ENCODE data around the gene GSX1.

The GSX1 gene

DNA sequence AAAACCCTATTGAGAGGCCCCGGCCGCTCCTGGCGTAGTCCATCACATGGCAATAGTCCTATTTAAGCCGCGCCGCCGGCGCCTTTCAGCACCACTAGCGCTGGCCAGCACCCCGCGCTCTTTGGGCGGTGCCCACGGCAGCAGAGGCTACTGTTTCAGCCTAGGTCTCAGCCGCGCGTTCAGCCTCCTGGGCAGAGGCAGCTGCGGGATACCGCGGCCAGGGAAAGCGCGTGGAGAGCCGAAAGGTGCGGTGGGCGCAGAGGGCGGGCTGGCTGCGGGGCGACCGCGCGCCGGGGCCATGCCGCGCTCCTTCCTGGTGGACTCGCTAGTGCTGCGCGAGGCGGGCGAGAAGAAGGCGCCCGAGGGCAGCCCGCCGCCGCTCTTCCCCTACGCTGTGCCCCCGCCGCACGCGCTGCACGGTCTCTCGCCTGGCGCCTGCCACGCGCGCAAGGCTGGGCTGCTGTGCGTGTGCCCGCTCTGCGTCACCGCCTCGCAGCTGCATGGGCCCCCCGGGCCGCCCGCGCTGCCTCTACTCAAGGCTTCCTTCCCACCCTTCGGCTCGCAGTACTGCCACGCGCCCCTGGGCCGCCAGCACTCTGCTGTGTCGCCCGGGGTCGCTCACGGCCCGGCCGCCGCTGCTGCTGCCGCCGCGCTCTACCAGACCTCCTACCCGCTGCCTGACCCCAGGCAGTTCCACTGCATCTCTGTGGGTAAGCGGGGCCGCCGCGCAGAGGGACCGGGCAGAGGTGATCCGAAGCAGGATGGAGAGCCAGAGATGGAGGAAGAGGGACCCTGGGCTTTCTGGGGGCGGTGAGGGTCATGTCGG, at the start of gene GSX1 (continued):
- TF ChIP-seq, protein P1, sequence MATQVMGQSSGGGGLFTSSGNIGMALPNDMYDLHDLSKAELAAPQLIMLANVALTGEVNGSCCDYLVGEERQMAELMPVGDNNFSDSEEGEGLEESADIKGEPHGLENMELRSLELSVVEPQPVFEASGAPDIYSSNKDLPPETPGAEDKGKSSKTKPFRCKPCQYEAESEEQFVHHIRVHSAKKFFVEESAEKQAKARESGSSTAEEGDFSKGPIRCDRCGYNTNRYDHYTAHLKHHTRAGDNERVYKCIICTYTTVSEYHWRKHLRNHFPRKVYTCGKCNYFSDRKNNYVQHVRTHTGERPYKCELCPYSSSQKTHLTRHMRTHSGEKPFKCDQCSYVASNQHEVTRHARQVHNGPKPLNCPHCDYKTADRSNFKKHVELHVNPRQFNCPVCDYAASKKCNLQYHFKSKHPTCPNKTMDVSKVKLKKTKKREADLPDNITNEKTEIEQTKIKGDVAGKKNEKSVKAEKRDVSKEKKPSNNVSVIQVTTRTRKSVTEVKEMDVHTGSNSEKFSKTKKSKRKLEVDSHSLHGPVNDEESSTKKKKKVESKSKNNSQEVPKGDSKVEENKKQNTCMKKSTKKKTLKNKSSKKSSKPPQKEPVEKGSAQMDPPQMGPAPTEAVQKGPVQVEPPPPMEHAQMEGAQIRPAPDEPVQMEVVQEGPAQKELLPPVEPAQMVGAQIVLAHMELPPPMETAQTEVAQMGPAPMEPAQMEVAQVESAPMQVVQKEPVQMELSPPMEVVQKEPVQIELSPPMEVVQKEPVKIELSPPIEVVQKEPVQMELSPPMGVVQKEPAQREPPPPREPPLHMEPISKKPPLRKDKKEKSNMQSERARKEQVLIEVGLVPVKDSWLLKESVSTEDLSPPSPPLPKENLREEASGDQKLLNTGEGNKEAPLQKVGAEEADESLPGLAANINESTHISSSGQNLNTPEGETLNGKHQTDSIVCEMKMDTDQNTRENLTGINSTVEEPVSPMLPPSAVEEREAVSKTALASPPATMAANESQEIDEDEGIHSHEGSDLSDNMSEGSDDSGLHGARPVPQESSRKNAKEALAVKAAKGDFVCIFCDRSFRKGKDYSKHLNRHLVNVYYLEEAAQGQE (tag by site-specific recombination; IDR thresholded peaks at IDR 0.05), result peak; percentile 98
- no peak for TF ChIP-seq ZNF132 (tag by site-specific recombination; IDR thresholded peaks at IDR 0.05; ENCODE audit: borderline replicate concordance)
- TF ChIP-seq, protein P2, sequence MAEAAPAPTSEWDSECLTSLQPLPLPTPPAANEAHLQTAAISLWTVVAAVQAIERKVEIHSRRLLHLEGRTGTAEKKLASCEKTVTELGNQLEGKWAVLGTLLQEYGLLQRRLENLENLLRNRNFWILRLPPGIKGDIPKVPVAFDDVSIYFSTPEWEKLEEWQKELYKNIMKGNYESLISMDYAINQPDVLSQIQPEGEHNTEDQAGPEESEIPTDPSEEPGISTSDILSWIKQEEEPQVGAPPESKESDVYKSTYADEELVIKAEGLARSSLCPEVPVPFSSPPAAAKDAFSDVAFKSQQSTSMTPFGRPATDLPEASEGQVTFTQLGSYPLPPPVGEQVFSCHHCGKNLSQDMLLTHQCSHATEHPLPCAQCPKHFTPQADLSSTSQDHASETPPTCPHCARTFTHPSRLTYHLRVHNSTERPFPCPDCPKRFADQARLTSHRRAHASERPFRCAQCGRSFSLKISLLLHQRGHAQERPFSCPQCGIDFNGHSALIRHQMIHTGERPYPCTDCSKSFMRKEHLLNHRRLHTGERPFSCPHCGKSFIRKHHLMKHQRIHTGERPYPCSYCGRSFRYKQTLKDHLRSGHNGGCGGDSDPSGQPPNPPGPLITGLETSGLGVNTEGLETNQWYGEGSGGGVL (tag by site-specific recombination; IDR thresholded peaks at IDR 0.05), result no peak
- peak; percentile 75 for TF ChIP-seq ZBTB26 (tag by site-specific recombination; optimal IDR thresholded peaks at IDR 0.05)
- peak; percentile 78 for TF ChIP-seq KLF1 (tag by site-specific recombination; IDR thresholded peaks at IDR 0.05)
- 0 out of 2 replicates have a peak, but pooled peaks have one; percentile 38 for TF ChIP-seq ZEB2 (tag by site-specific recombination; IDR thresholded peaks at IDR 0.05)
- 0 out of 2 replicates have a peak, but pooled peaks have one; percentile 22 for TF ChIP-seq ZNF449 (tag by site-specific recombination; IDR thresholded peaks at IDR 0.05)
- peak; percentile 83 for TF ChIP-seq ZBTB8A (tag by site-specific recombination; IDR thresholded peaks at IDR 0.05)
- peak; percentile 38 for TF ChIP-seq GLIS1 (tag by site-specific recombination; IDR thresholded peaks at IDR 0.05)
- TF ChIP-seq OVOL3 (tag by site-specific recombination; IDR thresholded peaks at IDR 0.05), result no peak
- TF ChIP-seq PRDM10 (tag by site-specific recombination; IDR thresholded peaks at IDR 0.05), result peak; percentile 48
- TF ChIP-seq ZNF624 (tag by site-specific recombination; IDR thresholded peaks at IDR 0.05), result no peak
- peak; percentile 51; the same call in 1 of the 2 replicates for TF ChIP-seq ZNF561 (tag by site-specific recombination; IDR thresholded peaks at IDR 0.05; ENCODE audit: borderline replicate concordance)
- TF ChIP-seq, protein P3, sequence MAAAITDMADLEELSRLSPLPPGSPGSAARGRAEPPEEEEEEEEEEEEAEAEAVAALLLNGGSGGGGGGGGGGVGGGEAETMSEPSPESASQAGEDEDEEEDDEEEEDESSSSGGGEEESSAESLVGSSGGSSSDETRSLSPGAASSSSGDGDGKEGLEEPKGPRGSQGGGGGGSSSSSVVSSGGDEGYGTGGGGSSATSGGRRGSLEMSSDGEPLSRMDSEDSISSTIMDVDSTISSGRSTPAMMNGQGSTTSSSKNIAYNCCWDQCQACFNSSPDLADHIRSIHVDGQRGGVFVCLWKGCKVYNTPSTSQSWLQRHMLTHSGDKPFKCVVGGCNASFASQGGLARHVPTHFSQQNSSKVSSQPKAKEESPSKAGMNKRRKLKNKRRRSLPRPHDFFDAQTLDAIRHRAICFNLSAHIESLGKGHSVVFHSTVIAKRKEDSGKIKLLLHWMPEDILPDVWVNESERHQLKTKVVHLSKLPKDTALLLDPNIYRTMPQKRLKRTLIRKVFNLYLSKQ (tag by site-specific recombination; IDR thresholded peaks at IDR 0.05; ENCODE audit: borderline replicate concordance), result no peak
- TF ChIP-seq, protein P4, sequence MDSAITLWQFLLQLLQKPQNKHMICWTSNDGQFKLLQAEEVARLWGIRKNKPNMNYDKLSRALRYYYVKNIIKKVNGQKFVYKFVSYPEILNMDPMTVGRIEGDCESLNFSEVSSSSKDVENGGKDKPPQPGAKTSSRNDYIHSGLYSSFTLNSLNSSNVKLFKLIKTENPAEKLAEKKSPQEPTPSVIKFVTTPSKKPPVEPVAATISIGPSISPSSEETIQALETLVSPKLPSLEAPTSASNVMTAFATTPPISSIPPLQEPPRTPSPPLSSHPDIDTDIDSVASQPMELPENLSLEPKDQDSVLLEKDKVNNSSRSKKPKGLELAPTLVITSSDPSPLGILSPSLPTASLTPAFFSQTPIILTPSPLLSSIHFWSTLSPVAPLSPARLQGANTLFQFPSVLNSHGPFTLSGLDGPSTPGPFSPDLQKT (IDR thresholded peaks at IDR 0.05; ENCODE audit: borderline replicate concordance, low read depth, low read length), result no peak
- TF ChIP-seq OSR2 (tag by site-specific recombination; IDR thresholded peaks at IDR 0.05), result peak; percentile 87
- peak; percentile 63 for TF ChIP-seq ZNF600 (tag by site-specific recombination; IDR thresholded peaks at IDR 0.05)
- peak; percentile 91 for TF ChIP-seq ZFHX2 (tag by site-specific recombination; conservative IDR thresholded peaks at IDR 0.05)
- peak; percentile 18; the same call in 1 of the 2 replicates for TF ChIP-seq ZBTB20 (tag by site-specific recombination; IDR thresholded peaks at IDR 0.05)
- peak; percentile 68; the same call in 1 of the 2 replicates for TF ChIP-seq HIC1 (tag by site-specific recombination; IDR thresholded peaks at IDR 0.05)
